Left lung (tissue), 10 donors: ENCODE results near the gene CHSY1. TPM values are rescaled to one million over a fixed set of nuclear protein-coding genes. Genes with fewer than 3 reads are reported as not detected.

Experiments
- ATAC-seq: fragments of 200-7000 bp; cut with Tn5 transposase; one replicate; pipeline ENCODE4 v1.9.1; 2020; ENCODE audit warnings: moderate library complexity
- DNase-seq, 4 donors: peaks; one replicate each; pipeline ENCODE4 v3.0.0-alpha.2; 2013 to 2020
- H3K27ac ChIP-seq, 2 donors: fragments of 200-600 bp; sonication (generic) in 1 of 2; one replicate each; pipeline versions ENCODE4 v1.5.0 to v1.8.0; 2020 to 2021
- H3K27me3 ChIP-seq, 2 donors: fragments of 200-600 bp; sonication (generic) in 1 of 2; one replicate each; pipeline versions ENCODE4 v1.5.0 to v1.8.0; 2020 to 2021
- H3K36me3 ChIP-seq, 2 donors: fragments of 200-600 bp; sonication (generic) in 1 of 2; one replicate each; pipeline versions ENCODE4 v1.5.0 to v1.8.0; 2020 to 2021
- H3K4me1 ChIP-seq, 2 donors: fragments of 200-600 bp; one replicate each; pipeline ENCODE4 v1.8.0; 2021
- H3K4me3 ChIP-seq, 2 donors: fragments of 200-600 bp; sonication (generic) in 1 of 2; one replicate each; pipeline versions ENCODE4 v1.5.0 to v1.8.0; 2020 to 2021; ENCODE audit warnings: mild to moderate bottlenecking in 1 of 2
- H3K9me3 ChIP-seq, 2 donors: fragments of 200-600 bp; sonication (generic) in 1 of 2; one replicate each; pipeline versions ENCODE4 v1.5.0 to v1.8.0; 2020 to 2021
- intact Hi-C, 2 donors: fragments of 100-400 bp; cut with DNase I; formaldehyde crosslinking; loops; one replicate each; pipeline versions ENCODE4 v1.11.2 to v1.14.2; 2022
- polyA plus RNA-seq, 6 donors: library from polyadenylated mRNA; unstranded; fragments of 120-200 nt; gene quantifications; one replicate each; pipeline ENCODE4 v1.2.1, GENCODE V29; 2013; ENCODE audit not compliant: insufficient read length in 6 of 6
- total RNA-seq, 2 donors: library from RNA; stranded (reverse); fragmentation: NEBNext Ultra II Directional; extraction: Animal tissue kit (Norgen Biotek cat#: 25700); gene quantifications; one replicate each; pipeline ENCODE4 v1.2.1, GENCODE V29; 2021
- TF ChIP-seq, protein P1 (sequence below), 2 donors: fragments of 200-600 bp; sonication (generic) in 1 of 2; IDR thresholded peaks; one replicate each; pipeline versions ENCODE4 v1.5.0 to v1.8.0; 2021; ENCODE audit warnings: antibody characterized with exemption in 2 of 2
- donor health status: DM: no; HTN: yes; CAD: no.
- donor health status: DM: no; HTN: no; CAD: no.

Gene CHSY1
- total and polyA plus RNA-seq, 8 donors: 33.3 to 61.5 (median 51.5) TPM

DNA sequence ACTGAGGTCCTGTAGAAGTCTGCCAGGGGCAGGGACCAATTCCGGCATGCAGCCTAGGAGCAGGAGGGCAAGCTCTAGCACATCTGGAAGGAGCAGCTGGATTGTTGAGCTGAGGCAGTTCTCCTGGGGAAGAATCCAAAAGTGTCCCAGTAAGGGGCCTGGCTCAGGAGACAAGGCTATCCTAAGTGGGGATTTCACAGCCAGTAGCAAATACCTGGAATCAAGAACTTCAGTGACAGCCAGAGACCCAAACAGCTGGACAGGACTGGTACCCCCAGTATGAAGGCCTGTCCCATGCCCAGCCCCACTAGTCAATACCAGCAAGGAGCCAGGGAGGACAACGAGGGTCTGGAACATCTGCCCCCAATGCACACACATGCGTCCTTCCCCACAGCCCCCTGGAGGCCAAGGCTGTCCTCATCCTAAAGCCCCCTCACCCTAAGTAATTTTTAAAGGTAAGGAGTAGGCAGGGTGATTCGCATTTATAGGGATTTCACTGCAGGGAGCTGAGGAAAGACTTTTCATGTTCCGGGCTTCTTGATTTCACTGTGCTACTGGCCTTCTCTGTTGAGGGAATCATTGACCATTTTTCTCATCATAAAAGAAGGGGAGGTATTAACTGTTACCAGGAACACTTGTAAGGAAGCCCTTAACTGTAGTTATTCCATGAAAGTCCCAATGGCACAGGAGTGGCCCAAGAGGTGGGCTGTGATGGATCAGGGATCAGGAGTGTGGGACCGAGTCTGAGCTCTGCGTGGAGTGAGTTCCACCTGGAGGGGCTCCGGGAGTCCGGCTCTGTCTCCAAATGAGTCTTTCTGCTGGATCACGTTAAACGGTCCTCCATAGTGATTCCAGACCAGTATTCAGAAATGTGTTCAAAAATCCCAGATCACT is 2.6 kb upstream of the CHSY1 start:
- ATAC-seq: no peak
- intact Hi-C loops: loop anchor here (5.0 to 10.0 kb wide), 3 partner anchors 167 to 240 kb away; no protein-coding TSS in a partner anchor

DNA sequence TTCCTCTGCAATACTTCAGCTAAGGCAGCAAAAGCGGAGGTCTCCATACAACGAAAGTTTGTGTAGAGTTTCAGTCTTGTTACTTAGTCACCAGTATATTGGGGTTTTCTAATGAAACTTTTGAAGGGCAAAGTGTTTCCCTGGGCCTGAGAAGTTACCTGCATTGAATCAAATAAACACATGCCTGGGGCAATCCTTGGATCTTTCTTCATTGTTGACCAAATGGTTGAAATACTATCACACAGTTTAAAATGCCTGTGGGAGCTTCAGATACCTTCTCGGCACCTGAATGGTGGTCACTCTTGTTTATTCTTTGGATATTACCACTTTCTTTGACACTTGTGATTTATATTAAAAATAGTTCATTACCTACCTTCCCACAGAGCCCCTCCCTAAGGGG is 988 bp upstream of the CHSY1 start:
- intact Hi-C loops: loop anchor here in 1 of 2 donors (10.0 kb wide), 2 partner anchors 168 to 238 kb away; no protein-coding TSS in a partner anchor
- ATAC-seq: no peak

More for the DNA sequence above, 2.6 kb upstream of the CHSY1 start:
- no peaks in the 10 kb centered on the region for H3K9me3 ChIP-seq
- TF ChIP-seq, protein P1, sequence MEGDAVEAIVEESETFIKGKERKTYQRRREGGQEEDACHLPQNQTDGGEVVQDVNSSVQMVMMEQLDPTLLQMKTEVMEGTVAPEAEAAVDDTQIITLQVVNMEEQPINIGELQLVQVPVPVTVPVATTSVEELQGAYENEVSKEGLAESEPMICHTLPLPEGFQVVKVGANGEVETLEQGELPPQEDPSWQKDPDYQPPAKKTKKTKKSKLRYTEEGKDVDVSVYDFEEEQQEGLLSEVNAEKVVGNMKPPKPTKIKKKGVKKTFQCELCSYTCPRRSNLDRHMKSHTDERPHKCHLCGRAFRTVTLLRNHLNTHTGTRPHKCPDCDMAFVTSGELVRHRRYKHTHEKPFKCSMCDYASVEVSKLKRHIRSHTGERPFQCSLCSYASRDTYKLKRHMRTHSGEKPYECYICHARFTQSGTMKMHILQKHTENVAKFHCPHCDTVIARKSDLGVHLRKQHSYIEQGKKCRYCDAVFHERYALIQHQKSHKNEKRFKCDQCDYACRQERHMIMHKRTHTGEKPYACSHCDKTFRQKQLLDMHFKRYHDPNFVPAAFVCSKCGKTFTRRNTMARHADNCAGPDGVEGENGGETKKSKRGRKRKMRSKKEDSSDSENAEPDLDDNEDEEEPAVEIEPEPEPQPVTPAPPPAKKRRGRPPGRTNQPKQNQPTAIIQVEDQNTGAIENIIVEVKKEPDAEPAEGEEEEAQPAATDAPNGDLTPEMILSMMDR (IDR thresholded peaks at IDR 0.05): no peak
- no peak overlapping the region for H3K4me3 ChIP-seq
- peaks cover 10 to 36% of the 10 kb centered on the region in 2 donors for H3K4me1 ChIP-seq
- no peak overlapping the region for H3K27ac ChIP-seq
- no peak for DNase-seq
- no peaks in the 10 kb centered on the region for H3K36me3 ChIP-seq
- no peaks in the 10 kb centered on the region for H3K27me3 ChIP-seq

DNA sequence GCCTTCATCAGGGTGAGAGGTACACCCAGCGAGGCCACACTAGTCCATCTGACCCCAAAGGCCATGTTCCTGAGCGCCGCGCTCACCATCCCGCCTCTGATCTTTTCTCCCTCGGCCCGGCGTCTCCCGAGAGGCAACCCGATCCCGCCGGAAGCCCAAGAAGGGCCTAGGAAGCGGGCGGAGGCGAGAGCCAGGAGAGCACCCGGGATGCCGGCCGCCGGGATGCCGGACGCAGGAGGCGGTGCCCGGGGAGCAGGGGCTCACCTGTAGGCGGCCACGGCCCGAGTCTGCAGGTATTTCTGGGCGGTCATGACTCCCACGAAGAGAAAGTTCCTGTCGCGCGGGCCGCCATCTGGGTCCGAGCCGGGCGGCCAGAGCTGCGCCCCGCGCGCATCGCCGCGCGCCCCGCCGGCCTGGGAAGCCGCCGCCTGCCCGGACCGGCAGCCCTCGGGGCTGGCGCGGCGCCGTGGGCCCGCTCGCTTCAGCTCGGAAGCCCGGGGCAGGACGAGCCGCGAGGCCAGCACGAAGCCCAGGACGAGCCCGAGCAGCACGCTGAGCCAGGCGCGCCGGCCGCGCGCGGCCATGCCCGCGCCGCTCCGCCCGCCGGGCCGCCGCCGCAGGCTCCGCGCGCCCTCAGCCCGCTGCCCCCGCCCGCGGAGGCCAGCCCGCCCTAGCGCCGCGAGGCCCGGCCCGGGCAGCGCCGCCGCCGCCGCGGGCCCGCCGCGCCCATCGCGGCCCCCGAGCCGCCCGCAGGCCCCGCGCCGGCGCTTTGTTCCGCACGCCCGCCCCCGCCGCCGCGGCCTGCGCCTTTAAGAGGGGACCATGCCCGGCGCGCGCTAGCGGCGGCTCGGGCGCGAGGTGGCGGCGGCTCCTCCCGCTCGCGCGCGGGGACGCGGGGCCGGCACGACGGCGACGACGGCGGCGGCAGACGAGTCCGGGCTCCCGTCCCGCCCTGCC is 697 bp downstream of the CHSY1 start:
- Histone ChIP-seq H3K27ac (peak overlapping the region; percentile 84 to 92), H3K4me1 (peaks cover 19 to 64% of the 10 kb centered on the region in 2 donors), H3K4me3 (peak overlapping the region; percentile 61 to 89), H3K27me3 (no peaks in the 10 kb centered on the region), H3K36me3 (no peaks in the 10 kb centered on the region), H3K9me3 (no peaks in the 10 kb centered on the region)
- intact Hi-C loops: loop anchor here in 1 of 2 donors (10.0 kb wide), 2 partner anchors 166 to 236 kb away; no protein-coding TSS in a partner anchor
- ATAC-seq (peak; percentile 45), DNase-seq (peak in 1 of 4 donors; percentile 87)
- TF ChIP-seq, protein P1 (IDR thresholded peaks at IDR 0.05): no peak

More for the DNA sequence above, 988 bp upstream of the CHSY1 start:
- TF ChIP-seq, protein P1 (IDR thresholded peaks at IDR 0.05): no peak
- H3K4me3 ChIP-seq: peak overlapping the region; percentile 57 to 72
- DNase-seq: no peak
- H3K27me3 ChIP-seq: no peaks in the 10 kb centered on the region
- H3K36me3 ChIP-seq: no peaks in the 10 kb centered on the region
- peaks cover 10 to 48% of the 10 kb centered on the region in 2 donors for H3K4me1 ChIP-seq
- H3K27ac ChIP-seq: peak overlapping the region; percentile 84 to 92
- H3K9me3 ChIP-seq: no peaks in the 10 kb centered on the region

DNA sequence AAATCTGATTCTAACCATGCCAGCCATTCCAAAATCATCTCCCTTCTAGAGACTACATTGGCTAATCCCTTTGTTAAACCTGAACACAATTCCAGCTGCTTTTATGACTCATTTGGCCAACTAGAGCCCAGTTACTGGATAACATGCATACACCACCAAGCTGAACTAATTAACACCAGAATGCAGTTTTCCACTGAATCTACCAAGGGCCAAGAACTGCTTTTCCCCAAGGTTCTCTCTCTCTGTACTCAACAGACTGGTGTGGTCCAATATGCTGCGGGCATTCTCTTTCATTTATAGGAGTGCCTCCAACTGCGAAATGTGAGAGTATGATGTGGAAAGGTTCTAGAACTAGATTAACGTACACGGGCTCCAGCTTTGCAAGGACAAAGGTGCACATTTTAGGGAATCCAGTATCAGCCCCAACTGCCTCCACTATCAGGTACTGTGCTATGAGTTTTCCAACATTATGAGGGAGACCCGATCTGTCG is 1.5 kb downstream of the CHSY1 start:
- Histone ChIP-seq H3K27ac (peak overlapping the region; percentile 75 to 84), H3K36me3 (no peaks in the 10 kb centered on the region), H3K4me1 (peaks cover 26 to 71% of the 10 kb centered on the region in 2 donors), H3K4me3 (peak overlapping the region; percentile 61 to 89), H3K27me3 (no peaks in the 10 kb centered on the region), H3K9me3 (no peaks in the 10 kb centered on the region)
- intact Hi-C loops: loop anchor here in 1 of 2 donors (10.0 kb wide), 2 partner anchors 166 to 236 kb away; no protein-coding TSS in a partner anchor
- DNase-seq: no peak
- TF ChIP-seq, protein P1 (IDR thresholded peaks at IDR 0.05): no peak
- no peak for ATAC-seq
